ENCODE measurements around the gene CSF2.

Gene CSF2

DNA sequence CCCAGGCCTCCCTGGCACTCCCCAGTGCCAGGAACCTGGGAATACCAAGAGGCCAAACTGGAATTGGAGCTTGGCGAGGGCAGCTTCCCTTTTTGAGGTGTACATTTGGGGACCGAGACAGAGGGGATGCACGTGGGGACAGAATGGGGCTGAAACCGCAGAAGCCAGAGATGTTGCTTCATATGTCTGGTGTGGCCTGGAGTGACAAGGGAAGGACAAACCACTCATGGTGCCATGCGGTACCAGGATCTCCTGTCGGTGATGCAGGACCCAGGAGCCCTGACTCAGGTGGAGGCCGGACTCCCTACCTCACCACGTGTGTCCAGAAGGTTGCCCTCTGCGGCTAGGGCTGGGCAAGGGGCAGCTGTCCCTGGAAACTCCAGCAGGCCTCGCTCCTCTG lies 4.0 kb upstream of the CSF2 start:
- no peak overlapping the region for H3K4me3 ChIP-seq
- no peak overlapping the region for H3K27ac ChIP-seq
- no peak for DNase-seq (ENCODE audit: low spot score)
- no peak for TF ChIP-seq CTCF (IDR thresholded peaks at IDR 0.05)

- TF ChIP-seq CTCF (IDR thresholded peaks at IDR 0.05), result no peak
- no peak for DNase-seq (ENCODE audit: low spot score)
- H3K27ac ChIP-seq, result no peak overlapping the region
- no peak overlapping the region for H3K4me3 ChIP-seq
Observed at GRCh38 chr5:132069994-132070393, 3.6 kb upstream of the CSF2 start.

GRCh38 chr5:132070460-132071337 lies 2.9 kb upstream of the CSF2 start:
- no peak for DNase-seq (ENCODE audit: low spot score)
- TF ChIP-seq CTCF (IDR thresholded peaks at IDR 0.05), result no peak
- Histone ChIP-seq H3K4me3 (no peak overlapping the region), H3K27ac (no peak overlapping the region)

- no peak overlapping the region for H3K27ac ChIP-seq
- H3K4me3 ChIP-seq, result no peak overlapping the region
- no peak for DNase-seq (ENCODE audit: low spot score)
- TF ChIP-seq CTCF (IDR thresholded peaks at IDR 0.05), result no peak
Observed at GRCh38 chr5:132071338-132071707, 2.3 kb upstream of the CSF2 start.

DNA sequence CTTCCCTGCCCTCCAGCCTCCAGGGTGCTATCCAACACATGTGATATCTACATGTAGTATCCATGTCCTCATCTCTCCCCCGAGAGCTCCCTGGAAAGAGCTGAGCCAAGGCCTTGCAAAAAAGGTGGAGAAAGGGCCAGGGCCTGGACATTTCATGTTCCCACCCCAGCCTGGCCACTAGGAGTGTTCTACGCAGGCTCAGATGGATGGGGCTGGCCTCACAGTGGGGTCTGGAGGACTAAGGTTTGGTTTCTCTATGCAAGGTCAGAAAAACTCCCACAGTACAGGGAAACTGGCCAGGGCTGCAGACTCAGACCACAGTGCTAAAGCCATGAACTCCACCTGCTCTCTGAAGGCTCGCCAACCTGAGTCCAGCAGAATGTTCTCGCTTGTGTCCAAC lies 1.5 kb upstream of the CSF2 start:
- Histone ChIP-seq H3K4me3 (no peak overlapping the region), H3K27ac (no peak overlapping the region)
- TF ChIP-seq CTCF (IDR thresholded peaks at IDR 0.05), result no peak
- DNase-seq (ENCODE audit: low spot score), result no peak

DNA sequence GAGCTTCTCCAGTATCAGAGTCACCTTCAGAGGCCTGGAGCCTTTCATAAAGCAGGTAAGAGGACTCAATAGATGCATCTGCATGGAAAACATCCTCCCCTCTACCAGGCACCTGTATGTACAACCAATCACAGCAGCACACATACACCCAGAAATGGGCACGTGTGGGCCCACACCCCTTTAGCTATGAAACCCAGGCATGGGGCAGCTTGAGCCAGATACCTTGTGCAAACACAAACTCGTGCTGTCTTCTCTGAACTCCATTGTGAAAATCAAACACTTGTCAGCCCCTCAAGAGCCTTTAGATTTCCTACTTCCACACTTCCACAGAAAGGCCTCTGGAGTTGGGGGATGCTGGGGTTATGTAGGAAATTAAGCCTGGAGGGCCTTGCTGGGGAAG lies 1.1 kb upstream of the CSF2 start:
- Histone ChIP-seq H3K4me3 (no peak overlapping the region), H3K27ac (no peak overlapping the region)
- TF ChIP-seq CTCF (IDR thresholded peaks at IDR 0.05), result no peak
- DNase-seq (ENCODE audit: low spot score), result no peak

- no peak overlapping the region for H3K4me3 ChIP-seq
- no peak overlapping the region for H3K27ac ChIP-seq
- no peak for TF ChIP-seq CTCF (IDR thresholded peaks at IDR 0.05)
- no peak for DNase-seq (ENCODE audit: low spot score)
Observed at GRCh38 chr5:132074091-132074771, 642 bp downstream of the CSF2 start.
